NCI-H446 (cell line): ENCODE results near the gene KIF5C.

Experiments used
- DNase-seq, 2 experiments: peaks; one replicate each; lab custom pipeline; 2025; lab: John Stamatoyannopoulos, UW

Gene KIF5C

DNA sequence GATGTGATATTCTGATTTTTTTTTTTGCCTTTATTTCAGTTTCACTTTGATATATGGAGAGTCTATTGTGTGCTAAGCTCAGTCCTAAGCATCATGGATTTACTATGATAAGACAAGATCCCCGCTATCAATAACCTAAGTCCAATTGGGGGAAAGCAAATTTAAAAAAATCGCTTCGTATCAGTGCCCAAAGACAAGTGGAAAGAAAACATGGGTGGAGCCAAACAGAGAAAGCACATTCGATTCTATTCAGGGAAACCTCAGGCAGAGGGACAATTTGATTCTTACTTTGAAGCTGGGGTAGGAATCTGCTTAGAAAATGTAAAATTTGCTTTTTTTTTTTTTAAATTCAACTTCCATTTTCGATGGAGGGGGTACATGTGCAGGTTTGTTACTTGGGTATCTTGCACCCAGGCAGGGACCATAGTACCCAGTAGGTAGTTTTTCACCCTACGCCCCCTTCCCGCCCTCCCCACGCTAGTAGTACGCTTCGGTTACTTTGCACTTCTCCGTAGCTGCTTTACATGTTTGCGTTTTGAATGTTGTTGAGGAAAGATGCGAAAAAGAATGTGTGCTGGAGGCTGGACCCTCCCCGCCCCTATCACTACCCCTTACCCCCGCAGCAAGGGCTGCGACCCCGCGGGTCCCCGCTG, 12.4 kb downstream of the KIF5C start:
- no peak for DNase-seq

- DNase-seq = no peak
Observed at GRCh38 chr2:148888003-148888501, 13.0 kb downstream of the KIF5C start.

GRCh38 chr2:148888986-148889385, 14.0 kb downstream of the KIF5C start:
- no peak for DNase-seq

DNA sequence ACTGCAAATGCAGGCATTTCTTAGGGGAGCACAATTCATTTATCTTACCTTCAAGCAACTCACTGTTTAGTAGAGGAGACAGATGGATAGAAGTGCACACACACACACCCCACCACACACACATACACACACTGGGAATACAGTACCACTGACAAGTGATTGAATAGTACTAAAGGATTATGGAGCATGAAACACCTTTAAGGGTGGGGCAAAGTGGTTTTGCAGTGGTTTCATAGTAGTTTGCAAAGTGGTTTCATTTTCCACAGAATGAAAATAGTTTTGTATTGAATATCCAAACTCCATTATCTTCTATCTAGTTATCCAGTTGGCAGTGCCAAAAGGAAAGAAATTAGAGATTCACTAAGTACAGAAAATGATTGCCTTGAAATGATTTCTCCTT, 18.9 kb downstream of the KIF5C start:
- no peak for DNase-seq

GRCh38 chr2:148896136-148896535, 21.1 kb downstream of the KIF5C start:
- no peak for DNase-seq

GRCh38 chr2:148899638-148900318, 24.8 kb downstream of the KIF5C start:
- DNase-seq = no peak

DNA sequence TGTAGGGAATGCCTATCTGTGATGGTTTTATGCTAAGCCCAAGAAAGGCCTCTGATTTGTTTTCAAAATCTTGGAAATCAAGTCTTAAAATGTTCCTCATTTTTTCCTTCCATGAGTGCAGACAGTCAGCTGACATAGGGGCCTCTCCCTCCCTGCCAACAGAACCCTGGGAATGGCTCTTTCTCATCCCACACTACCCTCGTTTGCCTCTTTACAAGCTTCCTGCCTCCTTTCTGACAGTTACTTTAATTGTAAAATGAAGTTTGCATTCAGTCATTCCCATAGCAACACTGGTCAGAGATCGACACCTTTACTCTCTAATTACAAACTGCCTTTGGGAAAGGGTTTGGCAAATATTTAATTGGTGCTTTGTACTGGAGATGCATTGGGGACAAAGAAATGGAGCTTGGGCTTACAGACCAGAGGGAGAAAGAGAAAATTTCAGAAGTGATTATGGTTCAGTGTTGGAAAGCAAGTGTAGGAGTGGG, 25.4 kb downstream of the KIF5C start:
- DNase-seq = no peak

DNA sequence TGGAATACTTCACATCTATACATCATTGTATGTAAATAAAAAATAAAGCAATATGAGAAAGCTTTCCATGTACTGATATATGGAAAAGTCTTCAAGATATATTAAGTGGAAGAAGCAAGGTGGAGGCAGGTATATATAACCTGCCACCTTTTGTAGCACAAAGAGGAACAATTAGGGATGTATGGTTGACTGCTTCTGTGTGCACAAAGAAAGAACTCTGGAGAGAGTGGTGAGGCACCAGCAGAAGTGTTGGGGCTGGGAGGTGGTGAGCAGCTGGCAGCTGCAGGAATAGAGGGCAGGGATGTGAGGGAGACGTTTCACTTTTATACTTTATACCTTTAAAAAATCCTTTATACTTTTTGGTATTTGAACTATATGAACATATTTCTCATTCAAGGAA, 26.1 kb downstream of the KIF5C start:
- DNase-seq = no peak

- no peak for DNase-seq
Observed at GRCh38 chr2:148902798-148903197, 27.8 kb downstream of the KIF5C start.

DNA sequence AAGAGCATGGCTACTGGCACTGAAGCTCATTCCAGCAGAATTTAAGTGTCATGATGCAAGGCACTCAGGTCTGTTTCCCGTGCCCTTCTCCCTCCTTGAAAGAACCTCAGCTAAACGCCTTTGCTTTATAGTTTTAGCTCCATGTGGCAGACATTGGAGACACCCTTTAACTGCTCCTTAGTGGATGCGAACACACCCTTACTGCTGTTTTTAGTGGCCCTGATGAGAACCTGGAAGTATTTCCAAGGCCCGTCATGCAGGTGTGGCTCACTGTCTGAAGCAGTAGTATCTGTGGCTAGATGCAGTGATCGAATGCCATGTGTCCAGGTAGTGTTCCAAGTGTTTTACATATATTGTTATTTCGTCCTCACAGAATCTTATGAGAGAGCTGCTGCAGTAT, 28.3 kb downstream of the KIF5C start:
- no peak for DNase-seq

DNA sequence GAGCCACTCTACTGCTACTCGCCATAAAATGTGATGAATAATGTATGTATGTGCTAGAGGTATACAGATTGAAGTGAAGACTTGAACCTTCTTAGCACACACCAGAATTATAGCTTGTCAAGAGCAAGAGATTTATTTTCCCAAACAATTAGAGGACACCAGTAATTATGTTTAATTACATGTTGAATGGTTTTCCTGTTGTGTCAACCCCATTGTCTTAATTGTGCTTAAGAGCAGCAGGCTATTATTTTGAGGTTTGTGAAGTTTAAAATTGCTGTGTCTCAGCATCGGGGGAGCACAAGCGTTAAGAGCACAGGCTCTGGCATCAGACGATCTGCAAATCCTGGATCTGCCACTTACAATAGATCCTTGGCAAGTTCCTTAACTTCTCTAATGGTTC, 29.0 kb downstream of the KIF5C start:
- no peak for DNase-seq

DNA sequence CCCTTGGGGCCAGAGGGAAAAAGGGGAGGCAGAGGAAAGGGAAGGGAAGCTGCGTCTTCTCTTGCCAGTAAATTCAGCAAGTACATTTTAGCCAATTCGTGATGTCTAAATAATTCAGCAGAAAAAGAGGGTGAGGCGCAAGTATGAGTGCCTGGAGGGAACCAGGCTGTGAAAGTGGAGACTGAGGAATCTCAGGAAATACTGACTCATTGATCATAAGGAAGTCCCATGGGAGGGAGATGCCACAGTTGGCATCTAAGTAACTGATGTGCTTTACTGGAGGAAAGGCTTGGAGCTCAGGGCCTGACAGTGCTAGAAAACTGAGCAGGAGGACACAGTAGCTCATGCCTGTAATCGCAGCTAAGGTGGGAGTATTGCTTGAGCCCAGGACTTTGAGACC, 31.1 kb downstream of the KIF5C start:
- DNase-seq = no peak

DNA sequence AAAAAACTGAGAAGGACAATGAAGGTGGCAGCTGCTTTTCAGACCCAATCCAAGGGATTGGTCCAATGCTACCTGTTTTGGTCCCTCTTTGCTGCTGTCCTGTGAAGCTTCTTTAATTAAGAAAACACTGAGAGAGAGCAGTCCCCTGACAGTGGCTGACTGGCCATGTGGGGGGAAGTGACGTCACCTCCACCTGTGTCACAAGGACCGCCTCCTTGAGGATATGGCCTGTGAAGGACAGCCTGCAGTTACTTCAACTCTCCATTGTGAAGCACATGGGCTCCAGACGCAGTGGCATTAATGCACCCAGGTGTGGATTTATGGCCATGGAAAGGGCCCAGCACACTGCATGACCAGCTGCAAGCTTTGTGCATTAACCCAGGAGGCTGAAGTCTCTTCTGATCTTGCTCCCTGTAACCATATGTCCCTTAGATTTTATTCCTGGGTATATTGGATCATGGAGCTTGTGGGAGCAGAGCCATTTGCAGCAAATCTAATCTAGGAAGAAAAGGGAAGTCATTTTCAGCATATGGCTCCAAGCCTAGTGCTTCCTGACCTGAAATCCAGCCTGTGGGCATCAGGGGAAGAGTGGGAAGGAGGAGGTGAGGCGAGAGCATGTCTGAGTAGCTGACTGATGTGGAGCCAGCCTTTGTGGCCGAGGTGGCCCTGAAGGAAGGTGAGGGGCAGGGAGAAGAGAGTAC, 32.2 kb downstream of the KIF5C start:
- DNase-seq = no peak

DNA sequence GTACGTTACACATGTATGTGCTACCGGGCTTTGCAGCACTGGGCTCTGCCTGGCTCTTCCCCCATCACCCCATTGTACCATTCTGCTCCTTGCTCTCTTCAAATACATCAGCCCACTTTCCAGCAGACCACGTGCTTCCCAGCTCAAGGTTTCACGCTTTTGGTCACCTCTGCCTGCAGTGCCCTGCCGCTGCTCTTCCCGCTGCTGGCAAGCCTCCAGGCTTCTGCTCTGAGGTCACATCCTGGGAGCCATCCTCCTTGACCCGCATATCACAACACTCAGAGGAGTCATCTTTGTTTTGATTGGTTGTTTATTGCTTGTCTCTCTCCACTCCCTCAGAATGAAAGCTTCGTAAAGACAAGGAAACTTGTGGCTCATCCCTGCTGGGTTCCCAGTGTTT, 34.1 kb downstream of the KIF5C start:
- DNase-seq = no peak

GRCh38 chr2:148913061-148913460, 38.0 kb downstream of the KIF5C start:
- DNase-seq = peak in 1 of 2 experiments; percentile 12

DNA sequence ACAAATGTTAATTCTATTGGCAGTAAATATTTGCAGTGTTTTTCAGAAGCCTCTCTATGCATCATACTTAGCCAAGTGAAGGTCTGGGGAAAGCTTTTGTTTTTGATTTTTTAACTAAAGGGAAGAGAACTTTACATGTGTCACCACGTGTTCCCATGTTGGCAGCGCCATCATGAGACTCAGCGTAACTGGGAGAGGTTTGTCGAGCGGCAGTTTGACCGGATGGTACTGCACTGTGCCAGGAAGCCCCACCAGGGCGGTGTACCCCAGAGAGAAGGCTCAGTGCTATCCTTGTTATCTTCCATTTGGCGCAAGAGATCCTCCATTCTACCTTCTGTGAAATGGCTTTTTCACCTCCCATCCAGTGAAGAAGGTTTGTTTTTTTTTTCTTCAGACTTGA, 38.5 kb downstream of the KIF5C start:
- peak in 1 of 2 experiments; percentile 4 for DNase-seq

DNA sequence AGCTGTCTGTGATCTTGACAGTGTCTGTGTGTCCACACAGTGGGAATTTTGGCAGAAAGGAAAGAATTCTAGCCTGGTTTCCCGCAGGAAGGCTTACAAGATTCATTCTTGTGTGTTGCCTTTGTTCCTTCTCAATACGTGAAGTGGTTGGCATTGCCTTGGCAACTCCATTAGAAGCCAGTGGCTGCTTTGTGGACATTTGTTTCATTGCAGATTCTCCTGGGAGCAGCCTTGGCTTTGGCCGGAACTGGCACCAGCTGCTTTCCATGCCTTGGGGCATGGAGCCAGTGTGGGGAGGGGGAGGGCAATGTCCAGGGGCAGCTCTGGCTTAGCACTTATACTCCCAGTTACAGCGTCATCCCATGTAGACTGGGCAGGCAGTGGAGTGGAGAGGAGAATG, 39.4 kb downstream of the KIF5C start:
- peak; percentile 42 to 79 for DNase-seq

GRCh38 chr2:148917431-148917830, 42.4 kb downstream of the KIF5C start:
- DNase-seq = no peak

DNA sequence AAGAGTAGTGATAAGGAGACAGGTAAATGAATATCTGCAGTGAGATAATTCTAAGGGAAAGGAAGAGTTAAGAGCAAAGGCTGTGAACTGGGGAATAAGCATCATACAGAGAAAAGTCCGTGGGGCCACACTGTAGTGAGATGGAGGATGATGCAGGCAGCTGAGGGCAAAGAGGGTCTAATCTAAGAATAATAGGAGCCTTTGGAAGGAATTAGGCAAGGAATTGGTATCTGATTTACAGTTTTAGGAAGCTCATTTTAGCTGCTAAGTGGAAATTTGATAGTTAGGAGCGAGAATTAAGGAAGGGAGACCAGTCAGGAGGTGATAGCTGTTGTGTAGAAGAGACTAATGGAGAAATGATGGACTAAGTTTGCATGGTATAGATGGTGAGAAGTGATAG, 43.5 kb downstream of the KIF5C start:
- DNase-seq = no peak

DNA sequence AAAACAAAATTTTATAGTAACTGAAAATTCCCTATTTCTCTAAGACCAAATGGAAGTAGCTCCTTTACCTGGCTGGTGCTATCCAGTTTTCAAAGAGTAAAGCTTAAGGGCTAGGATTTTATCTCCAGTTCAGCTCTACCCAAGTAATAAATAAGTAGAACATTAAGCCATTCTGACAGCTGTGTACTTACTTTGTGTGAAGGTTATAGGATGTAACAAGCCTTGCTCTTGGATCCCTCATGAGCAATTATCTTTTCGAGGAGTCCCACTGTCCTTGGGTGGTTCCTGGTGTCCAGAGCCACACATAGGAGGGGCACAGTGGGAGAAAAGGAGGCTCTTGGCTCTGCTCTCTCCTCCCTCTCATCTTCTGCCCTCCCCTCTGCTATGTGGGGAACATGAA, 45.5 kb downstream of the KIF5C start:
- no peak for DNase-seq

GRCh38 chr2:148922062-148922461, 47.0 kb downstream of the KIF5C start:
- DNase-seq = no peak

DNA sequence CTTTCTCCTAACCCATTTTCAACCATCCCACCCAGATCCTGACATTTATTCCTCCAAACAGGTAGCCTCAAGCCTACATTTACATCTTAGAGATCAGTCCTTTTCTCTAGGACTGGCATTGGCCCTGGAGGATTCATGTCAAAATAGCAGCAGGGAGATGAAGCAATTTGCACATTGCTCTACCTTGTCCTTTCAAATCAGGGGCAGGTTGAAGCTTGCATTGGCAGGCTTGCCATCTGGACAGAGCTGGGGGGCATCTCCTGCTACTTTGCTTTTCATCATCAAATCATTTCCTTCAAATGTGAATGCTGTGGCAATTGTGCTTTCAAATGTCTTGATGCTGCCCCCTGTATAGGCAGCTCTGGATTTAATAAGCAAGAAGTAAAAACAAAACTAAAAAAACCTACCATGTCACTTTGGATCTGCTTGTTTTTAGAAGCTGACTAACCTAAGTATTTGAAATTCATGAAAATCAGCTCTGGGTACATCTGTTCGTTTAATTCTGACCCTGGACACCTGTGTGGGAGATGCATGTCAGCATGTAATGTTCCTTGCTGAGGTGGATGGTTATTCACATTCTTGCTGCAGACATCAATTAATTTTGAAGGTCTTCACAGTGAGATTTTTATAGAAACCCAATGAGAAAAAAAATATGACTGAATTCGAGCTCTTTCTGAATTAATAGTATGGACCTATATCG, 47.9 kb downstream of the KIF5C start:
- peak in 1 of 2 experiments; percentile 9 for DNase-seq
